B cell (primary cell): Measurements from ENCODE around the gene PFN1. TPM values are rescaled to one million over a fixed set of nuclear protein-coding genes. Genes with fewer than 3 reads are reported as not detected.

Experiments
- ATAC-seq: fragments of 200-7000 bp; cut with Tn5 transposase; one replicate; pipeline ENCODE4 v1.10.0; 2021; ENCODE audit warnings: low read depth, mild to moderate bottlenecking, moderate number of reproducible peaks, moderate library complexity
- CTCF ChIA-PET: fragments of 350-600 bp; sonication (Branson Sonifier 250); formaldehyde crosslinking; loops from one replicate; lab custom pipeline; 2021; ENCODE audit warnings: antibody characterized with exemption, inconsistent platforms; lab: Charles Lee
- POLR2A ChIA-PET: fragments of 350-600 bp; sonication (Branson Sonifier 250); formaldehyde crosslinking; loops from one replicate; lab custom pipeline; 2021; ENCODE audit warnings: antibody characterized with exemption; lab: Charles Lee
- DNase-seq: peaks from one replicate; pipeline ENCODE4 v3.0.0; 2013
- H2AFZ ChIP-seq: 2 replicates; pipeline ENCODE4 v1.6.1; 2012; ENCODE audit warnings: mild to moderate bottlenecking, low read depth, low read length; ENCODE audit not compliant: insufficient read depth, poor library complexity, severe bottlenecking
- H3K27ac ChIP-seq, 2 donors: 1 replicate in 1 of 2; 2 replicates in 1 of 2; pipeline ENCODE4 v1.5.1; 2012 to 2013; ENCODE audit warnings: low read length in 2 of 2, mild to moderate bottlenecking in 2 of 2, moderate library complexity in 1 of 2
- H3K27me3 ChIP-seq, 4 experiments: fragments of 200-600 bp in 1 of 4; sonication (generic) in 1 of 4; replicated peaks in 1 of 4; 1 replicate in 2 of 4; 2 replicates in 2 of 4; pipeline versions ENCODE4 v1.6.1 to v1.7.0; 2013 to 2016; ENCODE audit warnings: low read length in 3 of 4, mild to moderate bottlenecking in 2 of 4, mixed read lengths in 1 of 4, moderate library complexity in 1 of 4; ENCODE audit not compliant: insufficient read depth in 4 of 4, control insufficient read depth in 3 of 4; ENCODE audit errors: control extremely low read depth in 1 of 4
- H3K36me3 ChIP-seq, 2 experiments: replicated peaks in 1 of 2; 1 replicate in 1 of 2; 2 replicates in 1 of 2; pipeline versions ENCODE4 v1.6.1 to v1.7.1; 2013; ENCODE audit warnings: low read length in 1 of 2; ENCODE audit not compliant: insufficient read depth in 2 of 2, control insufficient read depth in 1 of 2; ENCODE audit errors: control extremely low read depth in 1 of 2, extremely low read depth in 1 of 2
- H3K4me1 ChIP-seq, 2 donors: fragments of 200-600 bp in 1 of 2; sonication (generic) in 1 of 2; 1 replicate in 1 of 2; 2 replicates in 1 of 2; pipeline versions ENCODE4 v1.5.1 to v1.6.1; 2013 to 2017; ENCODE audit warnings: low read length in 2 of 2; ENCODE audit not compliant: control insufficient read depth in 2 of 2, insufficient read depth in 2 of 2
- H3K4me2 ChIP-seq: replicated peaks from 2 replicates; pipeline ENCODE3; 2012; ENCODE audit warnings: mild to moderate bottlenecking, low read depth, low read length; ENCODE audit not compliant: poor library complexity, severe bottlenecking
- H3K4me3 ChIP-seq, 5 experiments: fragments of 200-600 bp in 1 of 5; sonication (generic) in 1 of 5; 1 replicate in 3 of 5; 2 replicates in 2 of 5; pipeline versions ENCODE4 v1.5.1 to v1.7.0; 2011 to 2016; ENCODE audit warnings: low read length in 4 of 5, mild to moderate bottlenecking in 4 of 5, low read depth in 2 of 5, control low read depth in 1 of 5, moderate library complexity in 1 of 5; ENCODE audit not compliant: insufficient read depth in 1 of 5; ENCODE audit errors: control extremely low read depth in 1 of 5, extremely low read depth in 1 of 5
- H3K79me2 ChIP-seq: fragments of 200-600 bp; sonication (generic); one replicate; pipeline ENCODE4 v1.6.0; 2016; ENCODE audit warnings: low read length; ENCODE audit not compliant: control insufficient read depth, insufficient read depth
- H3K9ac ChIP-seq: fragments of 200-600 bp; sonication (generic); 2 replicates; pipeline ENCODE4 v1.6.1; 2017; ENCODE audit warnings: mild to moderate bottlenecking, low read length, moderate library complexity
- H3K9me3 ChIP-seq, 3 donors: one replicate each; pipeline versions ENCODE4 v1.6.1 to v1.7.1; 2013; ENCODE audit warnings: low read length in 2 of 3; ENCODE audit not compliant: control insufficient read depth in 2 of 3, insufficient read depth in 1 of 3; ENCODE audit errors: control extremely low read depth in 1 of 3
- H4K20me1 ChIP-seq: 2 replicates; pipeline ENCODE4 v1.6.0; 2012; ENCODE audit warnings: mild to moderate bottlenecking, low read length; ENCODE audit not compliant: insufficient read depth, control insufficient read depth, poor library complexity, severe bottlenecking
- H3K27ac Mint-ChIP-seq: one replicate; pipeline ENCODE4 v1.8.0; 2021; ENCODE audit warnings: mixed read lengths
- H3K27me3 Mint-ChIP-seq: one replicate; pipeline ENCODE4 v1.8.0; 2021; ENCODE audit warnings: mixed read lengths
- H3K4me1 Mint-ChIP-seq: one replicate; pipeline ENCODE4 v1.8.0; 2021; ENCODE audit warnings: mixed read lengths
- H3K4me3 Mint-ChIP-seq: one replicate; pipeline ENCODE4 v1.8.0; 2021; ENCODE audit warnings: mixed read lengths
- H3K9me3 Mint-ChIP-seq: one replicate; pipeline ENCODE4 v1.8.0; 2022; ENCODE audit warnings: mixed read lengths; ENCODE audit not compliant: insufficient read depth
- CTCF ChIP-seq: fragments of 200-600 bp; IDR thresholded peaks from one replicate; pipeline ENCODE4 v1.8.0; 2022; ENCODE audit warnings: antibody characterized with exemption, mild to moderate bottlenecking
- EZH2 ChIP-seq: IDR thresholded peaks from 2 replicates; pipeline ENCODE4 v1.6.1; 2012; ENCODE audit warnings: borderline replicate concordance, low read depth, mild to moderate bottlenecking, moderate library complexity, low read length; ENCODE audit not compliant: insufficient read depth, poor library complexity, severe bottlenecking
- WGBS: methylation state at CpG from one replicate; pipeline ENCODE4 v1.1.5; 2013; ENCODE audit warnings: missing lambda C conversion rate; ENCODE audit not compliant: insufficient coverage; 5-methylcytosine and 5-hydroxymethylcytosine counted together
- intact Hi-C: fragments of 100-400 bp; cut with micrococcal nuclease; formaldehyde crosslinking; loops from one replicate; pipeline ENCODE4 v1.10.0; 2022
- polyA plus RNA-seq: library from polyadenylated mRNA; depleted of rRNA; stranded (reverse); fragments of >200 nt; gene quantifications from 2 replicates; pipeline ENCODE4 v1.2.3, GENCODE V29; 2012
- total RNA-seq, 2 donors: library from RNA; stranded (reverse); fragments of 120-200 nt in 1 of 2; gene quantifications; 1 replicate in 1 of 2; 2 replicates in 1 of 2; pipeline versions ENCODE4 v1.2.3 to v1.2.4, GENCODE V29; 2013 to 2022

Gene PFN1
- total and polyA plus RNA-seq, 2 donors (not counting 1 experiment from before 2014, with no cell fraction given), result 330 to 609 TPM

GRCh38 chr17:4939546-4939795 is 8.9 kb downstream of the PFN1 start:
- 1% methylated on average over 16 of the region's 16 CpGs for WGBS
- peak overlapping the region; percentile 99 for H3K4me2 ChIP-seq
- H3K9me3 Mint-ChIP-seq, result no peaks in the 10 kb centered on the region
- intact Hi-C loops, result loop anchor here (2.0 kb wide), 1 partner anchor 31 kb away; no protein-coding TSS in a partner anchor
- H3K4me3 ChIP-seq, result peak overlapping the region; percentile 68 to 100 (median 86)
- no peaks in the 10 kb centered on the region for H3K27me3 ChIP-seq
- peak overlapping the region; percentile 89 for H3K4me3 Mint-ChIP-seq
- ChIA-PET POLR2A (interaction anchor here (0.7 to 2.6 kb wide), 12 partner anchors 10 to 796 kb away, joined by 3 to 38 read pairs (median 6); partner anchors contain the start of genes ARRB2, C17orf107, CAMTA2 and CHRNE), CTCF (interaction anchor here (0.9 to 3.1 kb wide), 15 partner anchors 9 to 149 kb away, joined by 3 to 24 read pairs (median 6); partner anchors contain the start of genes CAMTA2, CHRNE, INCA1 and KIF1C)
- H3K4me1 Mint-ChIP-seq, result peaks cover 55% of the 10 kb centered on the region
- no peaks in the 10 kb centered on the region for H3K9me3 ChIP-seq
- peak overlapping the region; percentile 70 to 87 for H3K27ac ChIP-seq
- ATAC-seq, result no peak
- TF ChIP-seq CTCF (no peak), EZH2 (no peak)
- H3K79me2 ChIP-seq, result peaks cover 42% of the 10 kb centered on the region
- H4K20me1 ChIP-seq, result peaks cover 6% of the 10 kb centered on the region
- peak overlapping the region; percentile 78 for H2AFZ ChIP-seq
- H3K9ac ChIP-seq, result peak overlapping the region; percentile 86
- H3K36me3 ChIP-seq, result peaks cover 0 to 38% of the 10 kb centered on the region in 2 experiments
- peaks cover under 1% of the 10 kb centered on the region for H3K27me3 Mint-ChIP-seq
- no peak for DNase-seq
- H3K27ac Mint-ChIP-seq, result peak overlapping the region; percentile 95
- H3K4me1 ChIP-seq, result peaks cover 45 to 54% of the 10 kb centered on the region in 2 donors
